K562 (cell line): ENCODE results near the gene OR2L3. TPM values are rescaled to one million over a fixed set of nuclear protein-coding genes. Genes with fewer than 3 reads are reported as not detected.

ENCODE experiments used
- ATAC-seq: fragments of 200-7000 bp; cut with Tn5 transposase; 3 replicates; pipeline ENCODE4 v1.9.1; 2020; ENCODE audit warnings: moderate library complexity
- BruUV-seq: library from RNA; stranded (reverse); fragments of 400-500 nt; replicated peaks from 2 replicates; lab custom pipeline; 2021; lab: Mats Ljungman, UMichigan
- CTCF ChIA-PET: fragments of 300-600 bp; formaldehyde crosslinking; extraction: SDS; loops from one replicate; lab custom pipeline; 2021; ENCODE audit warnings: low intra/inter-chr PET ratio; lab: Yijun Ruan, JAX
- POLR2A ChIA-PET: fragments of 300-600, 350-650 bp; sonication (Branson Sonifier 250); formaldehyde crosslinking; extraction: SDS; loops from one replicate; lab custom pipeline; 2021; ENCODE audit warnings: antibody characterized with exemption, inconsistent platforms; lab: Yijun Ruan, JAX
- DNase-seq, 4 experiments: peaks; one replicate each; pipeline versions ENCODE4 v3.0.0 to v3.0.0-alpha.2; 2011 to 2018; ENCODE audit warnings: low spot score in 3 of 4, mixed read lengths in 3 of 4; ENCODE audit errors: extremely low read depth in 1 of 4
- FAIRE-seq: peaks from 2 replicates; lab custom pipeline; 2011; peaks lifted over from hg19 to GRCh38; lab: Jason Lieb, UNC
- H2AFZ ChIP-seq: 2 replicates; pipeline ENCODE4 v1.6.0; 2011; ENCODE audit warnings: low read depth, low read length, control low read depth, inconsistent platforms
- H3K27ac ChIP-seq: fragments of 200-600 bp; 3 replicates; pipeline ENCODE4 v1.8.0; 2011; ENCODE audit warnings: low read depth, mild to moderate bottlenecking, control low read depth, inconsistent platforms, low read length, moderate library complexity, mixed read lengths; ENCODE audit errors: extremely low read depth
- H3K27me3 ChIP-seq, 2 experiments: fragments of 300-600 bp in 1 of 2; 2 replicates in 1 of 2; 3 replicates in 1 of 2; pipeline versions ENCODE4 v1.6.0 to v1.8.0; 2011; ENCODE audit warnings: inconsistent platforms in 2 of 2, low read length in 2 of 2, mild to moderate bottlenecking in 1 of 2, mixed read lengths in 1 of 2, moderate library complexity in 1 of 2; ENCODE audit not compliant: control insufficient read depth in 2 of 2, insufficient read depth in 2 of 2
- H3K36me3 ChIP-seq: fragments of 300-600 bp; 3 replicates; pipeline ENCODE4 v1.8.0; 2011; ENCODE audit warnings: mild to moderate bottlenecking, low read length, inconsistent platforms; ENCODE audit not compliant: control insufficient read depth, insufficient read depth
- H3K4me1 ChIP-seq, 2 experiments: fragments of 200-600 bp in 1 of 2; replicated peaks in 1 of 2; 2 replicates in 1 of 2; 3 replicates in 1 of 2; pipeline versions ENCODE4 v1.5.1 to v1.8.0; 2011; ENCODE audit warnings: inconsistent platforms in 2 of 2, low read length in 2 of 2, mild to moderate bottlenecking in 1 of 2, mixed read lengths in 1 of 2, moderate library complexity in 1 of 2; ENCODE audit not compliant: control insufficient read depth in 2 of 2, insufficient read depth in 2 of 2
- H3K4me2 ChIP-seq: 2 replicates; pipeline ENCODE4 v1.6.1; 2011; ENCODE audit warnings: low read length, control low read depth, inconsistent platforms, mixed read lengths; ENCODE audit not compliant: insufficient read depth
- H3K4me3 ChIP-seq: fragments of 200-600 bp; sonication (generic), shearing (Covaris generic); 2 replicates; pipeline ENCODE4 v1.5.1; 2016; ENCODE audit warnings: control low read depth, inconsistent platforms
- H3K79me2 ChIP-seq: fragments of 200-600 bp; 3 replicates; pipeline ENCODE4 v1.8.0; 2011; ENCODE audit warnings: low read length, inconsistent platforms; ENCODE audit not compliant: control insufficient read depth, insufficient read depth
- H3K9ac ChIP-seq, 2 experiments: 2 replicates each; pipeline versions ENCODE4 v1.6.0 to v1.6.1; 2011; ENCODE audit warnings: low read depth in 2 of 2, low read length in 2 of 2, control low read depth in 1 of 2, inconsistent platforms in 1 of 2, mild to moderate bottlenecking in 1 of 2, mixed read lengths in 1 of 2; ENCODE audit not compliant: insufficient read depth in 1 of 2
- H3K9me1 ChIP-seq: one replicate; pipeline ENCODE4 v1.6.0; 2011; ENCODE audit warnings: inconsistent platforms, mild to moderate bottlenecking, low read length, moderate library complexity; ENCODE audit not compliant: control insufficient read depth, insufficient read depth
- H3K9me3 ChIP-seq: replicated peaks from 2 replicates; pipeline ENCODE4 v1.5.1; 2011; ENCODE audit warnings: low read depth, low read length, inconsistent platforms; ENCODE audit not compliant: control insufficient read depth, insufficient read depth
- H4K20me1 ChIP-seq: replicated peaks from 2 replicates; pipeline ENCODE4 v1.6.1; 2011; ENCODE audit warnings: low read length, inconsistent platforms, mixed read lengths; ENCODE audit not compliant: control insufficient read depth, insufficient read depth
- CSDE1 ChIP-seq, 2 experiments: fragments of 450-650 bp; IDR thresholded peaks; 2 replicates each; pipeline ENCODE4 v1.6.1; 2016; ENCODE audit warnings: mild to moderate bottlenecking in 1 of 2
- FOSL1 ChIP-seq: fragments of 200-800 bp; sonication (Bioruptor generic); conservative IDR thresholded peaks from 2 replicates; pipeline ENCODE4 v1.6.1; 2016; ENCODE audit warnings: missing genetic modification characterization, missing compliant biosample characterization
- RCOR1 ChIP-seq, 2 experiments: IDR thresholded peaks; 2 replicates each; pipeline ENCODE4 v1.6.1; 2012; ENCODE audit warnings: low read depth in 2 of 2, low read length in 2 of 2, borderline replicate concordance in 1 of 2, improper control_type of control experiment in 1 of 2
- TAF1 ChIP-seq: IDR thresholded peaks from 2 replicates; pipeline ENCODE4 v1.6.1; 2011; ENCODE audit warnings: mild to moderate bottlenecking, low read length, moderate library complexity; ENCODE audit not compliant: insufficient read depth, control insufficient read depth, severe bottlenecking; ENCODE audit errors: extremely low read depth
- XRCC3 ChIP-seq: fragments of 450-650 bp; IDR thresholded peaks from 2 replicates; pipeline ENCODE4 v1.6.1; 2017; ENCODE audit warnings: mild to moderate bottlenecking, moderate library complexity
- ZNF232 ChIP-seq: sonication (generic); formaldehyde crosslinking; IDR thresholded peaks from 2 replicates; pipeline ENCODE4 v1.8.0; 2022; ENCODE audit warnings: mild to moderate bottlenecking, missing genetic modification reagents
- ZNF324 ChIP-seq: fragments of 250-450 bp; sonication (Bioruptor Pico); IDR thresholded peaks from 2 replicates; pipeline ENCODE4 v1.4.0; 2020; ENCODE audit warnings: mild to moderate bottlenecking
- ZNF507 ChIP-seq: conservative IDR thresholded peaks from 2 replicates; pipeline ENCODE4 v1.6.1; 2017; ENCODE audit warnings: missing genetic modification characterization, missing compliant biosample characterization
- ZNF717 ChIP-seq: fragments of 250-450 bp; sonication (Bioruptor Pico); IDR thresholded peaks from 2 replicates; pipeline ENCODE4 v1.5.0; 2021
- WGBS: fragments of 100-300 bp; shearing (Covaris generic); methylation state at CpG from one replicate; pipeline ENCODE4 v1.1.6; 2016; ENCODE audit warnings: low coverage, mixed read lengths; ENCODE audit not compliant: insufficient coverage; ENCODE audit errors: missing lambda C conversion rate; 5-methylcytosine and 5-hydroxymethylcytosine counted together
- in situ Hi-C: fragments of 300-500 bp; cut with MboI; formaldehyde crosslinking; loops from 4 replicates; pipeline ENCODE4 v1.15.0; 2018; ENCODE audit warnings: inconsistent platforms, mixed read lengths
- intact Hi-C: fragments of 100-400 bp; cut with micrococcal nuclease; formaldehyde crosslinking; loops from 2 replicates; pipeline ENCODE4 v1.14.2; 2022
- polyA plus RNA-seq, 8 experiments: library from polyadenylated mRNA; depleted of rRNA in 4 of 8; stranded (reverse) in 5 of 8; unstranded in 3 of 8; fragments of >200 nt; fragmentation: Nextera tagmentation in 2 of 8; fragmentation: Illumina TruSeq in 1 of 8; extraction: Ambion mirVana in 2 of 8; extraction: Trizol in 1 of 8; gene quantifications; 2 replicates each; pipeline versions ENCODE4 v1.2.1 to v1.2.3, GENCODE V29; 2011 to 2014; ENCODE audit warnings: inconsistent platforms in 1 of 8, missing spikeins in 1 of 8
- total RNA-seq, 7 experiments: library from RNA; depleted of rRNA in 6 of 7; stranded (reverse); fragments of >200 nt in 6 of 7; fragmentation: Illumina TruSeq in 2 of 7; extraction: Trizol in 2 of 7; gene quantifications; 2 replicates each; pipeline versions ENCODE4 v1.2.1 to v1.2.3, GENCODE V29; 2011 to 2021; ENCODE audit warnings: low replicate concordance in 1 of 7

Gene OR2L3
- total and polyA plus RNA-seq, 9 of the 15 experiments (the other 6 are each of a cell fraction or from before 2014, with no cell fraction given): not detected

DNA sequence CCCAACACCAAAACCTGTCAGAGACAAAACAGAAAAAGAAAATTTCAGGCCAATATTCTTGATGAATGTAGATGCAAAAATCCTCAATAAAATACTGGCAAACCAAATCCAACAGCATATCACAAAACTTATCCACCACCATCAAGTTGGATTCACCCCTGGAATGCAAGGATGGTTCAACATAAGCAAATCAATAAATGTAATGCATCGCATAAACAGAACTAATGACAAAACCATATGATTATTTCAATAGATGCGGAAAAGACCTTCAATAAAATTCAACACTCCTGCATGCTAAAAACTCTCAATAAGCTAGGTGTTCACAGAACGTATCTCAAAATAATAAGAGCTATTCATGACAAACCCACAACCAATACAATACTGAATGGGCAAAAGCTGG lies 37.0 kb upstream of the OR2L3 start:
- Histone ChIP-seq H3K4me3 (no peak overlapping the region), H3K4me1 (no peaks in the 10 kb centered on the region), H3K36me3 (no peaks in the 10 kb centered on the region), H3K4me2 (no peak overlapping the region), H3K27me3 (no peaks in the 10 kb centered on the region), H3K9ac (no peak overlapping the region), H2AFZ (no peak overlapping the region), H3K9me1 (no peaks in the 10 kb centered on the region), H3K79me2 (no peaks in the 10 kb centered on the region), H3K9me3 (peaks cover 3% of the 10 kb centered on the region), H4K20me1 (no peaks in the 10 kb centered on the region), H3K27ac (no peak overlapping the region)
- ATAC-seq (no peak), FAIRE-seq (no peak), DNase-seq (no peak)
- intact Hi-C loops: no loop called here
- no TSS peak for BruUV-seq
- CTCF ChIA-PET: no interaction called here
- WGBS: 1% methylated on average over 3 of the region's 3 CpGs
- TF ChIP-seq ZNF507 (tag) (0 out of 2 replicates have a peak, but pooled peaks have one; percentile 23), RCOR1 (IDR thresholded peaks at IDR 0.05; ENCODE audit: borderline replicate concordance in 1 of 2, low read depth in 2 of 2, low read length in 2 of 2) (no peak), CSDE1 (IDR thresholded peaks at IDR 0.05) (no peak), XRCC3 (no peak), ZNF717 (no peak), FOSL1 (no peak), ZNF324 (CRISPR knock-in tag) (peak; percentile 99), ZNF232 (CRISPR knock-in tag) (no peak), TAF1 (no peak)
- in situ Hi-C loops: no loop called here
- POLR2A ChIA-PET: no interaction called here
